IPS-18a (cell line): ENCODE measurements around the gene B3GNT4.
"Not testable (repeated sequence)": the region's sequence is repeated elsewhere in the genome, so short reads cannot be mapped to it uniquely, and the experiment has no call there.

Experiments used
- H3K27ac ChIP-seq: one replicate; pipeline ENCODE4 v1.5.1; 2013; ENCODE audit warnings: low read length
- H3K27me3 ChIP-seq: one replicate; pipeline ENCODE4 v1.6.1; 2013; ENCODE audit warnings: mild to moderate bottlenecking, low read length; ENCODE audit not compliant: control insufficient read depth, insufficient read depth
- H3K36me3 ChIP-seq: one replicate; pipeline ENCODE4 v1.6.1; 2013; ENCODE audit warnings: low read depth, low read length; ENCODE audit not compliant: control insufficient read depth
- H3K4me1 ChIP-seq: one replicate; pipeline ENCODE4 v1.6.1; 2013; ENCODE audit warnings: low read depth, low read length; ENCODE audit not compliant: control insufficient read depth
- H3K4me3 ChIP-seq: one replicate; pipeline ENCODE4 v1.5.1; 2013; ENCODE audit warnings: low read length
- H3K9ac ChIP-seq: one replicate; pipeline ENCODE4 v1.6.1; 2013; ENCODE audit warnings: mild to moderate bottlenecking, low read length, moderate library complexity
- H3K9me3 ChIP-seq: one replicate; pipeline ENCODE4 v1.6.1; 2013; ENCODE audit warnings: low read depth, low read length; ENCODE audit not compliant: control insufficient read depth

B3GNT4 gene

DNA sequence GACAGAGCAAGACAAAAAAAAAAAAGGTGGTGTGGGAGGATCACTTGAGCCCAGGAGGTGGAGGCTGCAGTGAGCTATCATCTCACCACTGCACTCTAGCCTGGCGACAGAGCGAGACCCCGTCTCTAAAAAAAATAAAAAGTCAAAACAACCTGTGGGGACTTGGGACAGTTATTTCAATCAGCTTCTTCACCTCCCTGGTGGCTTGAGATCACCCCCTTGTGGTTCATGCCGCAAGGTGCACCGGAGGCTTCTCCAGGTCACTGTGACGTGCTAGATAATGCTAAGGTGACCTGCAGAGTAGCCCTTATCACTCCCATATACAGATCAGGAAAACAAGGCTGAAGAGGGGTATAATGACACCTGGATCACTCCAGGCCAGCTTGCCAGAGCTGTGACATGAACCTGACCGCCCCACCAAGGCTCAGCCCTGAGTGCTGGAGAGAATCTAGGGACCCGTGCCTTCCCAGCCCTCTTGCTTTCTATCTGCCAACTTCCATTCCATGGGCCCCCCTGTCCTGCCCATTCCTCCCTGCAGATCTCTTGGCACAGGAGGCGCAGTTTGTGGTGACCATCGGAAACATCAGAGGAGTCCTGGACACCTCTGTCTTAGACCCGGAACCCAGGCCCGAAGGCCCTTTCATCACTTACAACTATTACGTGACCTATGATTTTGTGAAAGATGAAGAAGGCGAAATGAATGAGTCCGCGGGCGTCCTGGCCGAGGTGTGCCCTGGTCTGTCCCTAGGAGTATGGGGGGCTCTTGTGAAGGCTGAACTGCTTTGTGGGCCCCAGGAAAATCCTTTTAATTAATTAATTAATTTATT is 12.5 kb upstream of the B3GNT4 start:
- no peaks in the 10 kb centered on the region for H3K36me3 ChIP-seq
- H3K4me1 ChIP-seq, result no peaks in the 10 kb centered on the region
- H3K27me3 ChIP-seq, result no peaks in the 10 kb centered on the region
- no peak overlapping the region for H3K27ac ChIP-seq
- H3K9ac ChIP-seq, result no peak overlapping the region
- H3K4me3 ChIP-seq, result no peak overlapping the region
- H3K9me3 ChIP-seq, result no peaks in the 10 kb centered on the region

DNA sequence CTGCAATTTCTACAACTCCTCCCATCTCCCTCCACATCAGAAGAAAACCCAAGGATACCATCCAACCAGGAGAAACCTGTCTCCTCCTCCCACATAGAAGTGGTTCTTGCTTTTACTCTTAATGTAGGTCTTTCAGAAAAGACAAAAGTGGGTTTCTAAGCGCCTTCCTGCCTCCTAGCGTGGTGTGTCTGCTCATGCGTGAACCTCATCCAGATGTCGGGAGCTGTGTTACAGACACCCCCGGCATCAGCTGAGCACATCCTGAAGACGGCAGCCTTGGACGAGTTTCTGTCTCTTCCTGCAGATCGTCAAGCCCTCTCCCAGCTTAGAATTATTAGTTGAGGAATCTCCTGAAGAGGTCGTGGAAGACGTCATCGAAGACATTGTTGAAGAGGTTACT is 11.1 kb upstream of the B3GNT4 start:
- no peaks in the 10 kb centered on the region for H3K36me3 ChIP-seq
- H3K27ac ChIP-seq, result no peak overlapping the region
- H3K27me3 ChIP-seq, result no peaks in the 10 kb centered on the region
- no peaks in the 10 kb centered on the region for H3K9me3 ChIP-seq
- H3K4me1 ChIP-seq, result no peaks in the 10 kb centered on the region
- H3K9ac ChIP-seq, result no peak overlapping the region
- H3K4me3 ChIP-seq, result no peak overlapping the region

DNA sequence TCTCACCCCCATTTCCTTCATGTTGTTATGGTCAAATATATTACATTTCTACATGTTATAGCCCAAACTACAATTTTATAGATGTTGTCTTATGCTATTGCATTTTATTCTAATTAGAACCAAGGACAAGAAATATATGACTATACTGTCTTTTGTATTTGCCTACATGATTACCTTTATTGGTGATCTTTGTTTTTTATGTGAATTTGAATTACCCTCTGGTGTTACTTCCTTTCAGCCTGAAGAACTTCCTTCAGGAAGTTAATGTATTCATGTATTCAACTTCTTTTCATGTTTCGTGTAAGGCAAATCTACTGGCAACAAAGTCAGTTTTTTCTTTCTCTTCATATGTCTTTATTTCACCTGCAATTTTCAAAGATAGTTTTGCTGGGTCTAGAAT is 8.7 kb upstream of the B3GNT4 start:
- Histone ChIP-seq H3K27me3 (peaks cover 2% of the 10 kb centered on the region), H3K9ac (no peak overlapping the region), H3K27ac (no peak overlapping the region), H3K9me3 (no peaks in the 10 kb centered on the region), H3K4me3 (no peak overlapping the region), H3K36me3 (no peaks in the 10 kb centered on the region), H3K4me1 (no peaks in the 10 kb centered on the region)

DNA sequence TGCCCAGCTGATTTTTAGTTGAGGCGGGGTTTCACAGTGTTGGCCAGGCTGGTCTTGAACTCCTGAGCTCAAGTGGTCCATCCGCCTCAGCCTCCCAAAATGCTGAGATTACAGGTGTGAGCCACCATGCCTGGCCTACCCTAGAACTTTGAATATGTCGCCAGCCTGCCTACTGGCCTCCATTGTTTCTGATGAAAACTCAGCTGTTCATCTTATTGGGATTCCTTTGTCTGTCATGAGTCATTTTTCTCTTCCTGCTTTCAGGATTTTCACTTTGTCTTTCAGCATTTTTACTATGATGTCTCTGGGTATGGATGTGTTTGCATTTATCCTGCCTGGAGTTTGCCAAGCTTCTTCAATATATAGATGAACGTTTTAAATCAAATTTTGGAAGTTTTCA is 8.1 kb upstream of the B3GNT4 start:
- Histone ChIP-seq H3K9ac (no peak overlapping the region), H3K4me1 (no peaks in the 10 kb centered on the region), H3K36me3 (no peaks in the 10 kb centered on the region), H3K4me3 (no peak overlapping the region), H3K9me3 (no peaks in the 10 kb centered on the region), H3K27ac (no peak overlapping the region), H3K27me3 (peaks cover 4% of the 10 kb centered on the region)

DNA sequence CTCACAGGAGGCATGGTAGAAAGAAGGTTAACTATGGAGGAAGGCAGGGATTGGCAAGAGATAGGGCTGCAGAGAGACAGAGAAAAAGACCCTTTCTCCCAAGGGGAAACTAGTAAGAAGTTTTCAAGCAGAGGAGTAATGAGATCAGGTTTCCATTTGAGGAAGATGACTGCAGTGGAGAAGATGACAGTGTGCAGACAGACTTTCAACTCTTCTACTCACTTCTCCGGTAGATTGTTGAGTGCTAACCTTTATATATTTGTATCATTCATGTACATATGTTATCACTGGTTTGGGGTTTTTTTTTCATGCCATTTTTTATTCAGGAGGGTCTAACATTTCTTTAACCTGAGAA is 5.9 kb upstream of the B3GNT4 start:
- Histone ChIP-seq H3K4me1 (no peaks in the 10 kb centered on the region), H3K27me3 (peaks cover 18% of the 10 kb centered on the region), H3K9ac (no peak overlapping the region), H3K36me3 (no peaks in the 10 kb centered on the region), H3K9me3 (no peaks in the 10 kb centered on the region), H3K4me3 (no peak overlapping the region), H3K27ac (no peak overlapping the region)

DNA sequence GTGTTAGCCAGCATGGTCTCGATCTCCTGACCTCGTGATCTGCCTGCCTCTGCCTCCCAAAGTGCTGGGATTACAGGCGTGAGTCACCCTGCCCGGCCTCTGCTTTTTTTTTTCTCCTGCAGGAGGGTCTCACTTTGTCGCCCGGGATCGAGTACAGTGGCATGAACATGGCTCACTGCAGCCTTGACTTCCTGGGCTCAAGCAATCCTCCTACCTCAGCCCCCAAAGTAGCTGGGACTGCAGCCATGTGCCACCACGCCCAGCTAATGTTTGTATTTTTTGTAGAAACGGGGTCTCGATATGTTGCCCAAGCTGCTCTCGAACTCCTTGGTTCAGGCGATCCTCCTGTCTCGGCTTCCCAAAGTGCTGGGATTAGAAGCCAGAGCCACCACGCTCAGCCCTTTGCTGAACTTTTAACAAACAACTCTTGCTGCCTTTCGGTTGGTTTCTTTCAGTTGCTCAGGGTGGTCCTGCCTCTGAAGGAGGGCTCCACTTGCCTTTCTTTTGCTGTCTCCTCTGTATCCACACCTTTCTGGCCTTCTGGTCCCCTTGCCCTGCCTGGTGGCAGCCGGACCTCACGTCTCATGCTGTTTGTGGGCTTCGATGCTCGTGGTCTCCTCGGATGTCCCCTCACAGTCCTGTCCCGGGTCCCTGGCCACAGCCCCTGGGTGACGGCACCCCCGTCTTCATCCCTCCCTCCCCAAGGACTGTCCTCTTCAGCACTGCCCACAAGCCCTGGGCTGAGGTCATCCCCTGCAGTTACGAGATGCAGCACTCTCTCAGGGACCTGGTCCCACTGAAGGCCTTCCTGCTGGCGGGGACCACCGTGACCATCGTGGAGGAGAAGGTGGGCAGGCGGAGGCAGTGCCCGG is 3.8 kb upstream of the B3GNT4 start:
- Histone ChIP-seq H3K4me1 (no peaks in the 10 kb centered on the region), H3K27ac (no peak overlapping the region), H3K9me3 (no peaks in the 10 kb centered on the region), H3K9ac (no peak overlapping the region), H3K36me3 (no peaks in the 10 kb centered on the region), H3K27me3 (peaks cover 37% of the 10 kb centered on the region), H3K4me3 (no peak overlapping the region)

DNA sequence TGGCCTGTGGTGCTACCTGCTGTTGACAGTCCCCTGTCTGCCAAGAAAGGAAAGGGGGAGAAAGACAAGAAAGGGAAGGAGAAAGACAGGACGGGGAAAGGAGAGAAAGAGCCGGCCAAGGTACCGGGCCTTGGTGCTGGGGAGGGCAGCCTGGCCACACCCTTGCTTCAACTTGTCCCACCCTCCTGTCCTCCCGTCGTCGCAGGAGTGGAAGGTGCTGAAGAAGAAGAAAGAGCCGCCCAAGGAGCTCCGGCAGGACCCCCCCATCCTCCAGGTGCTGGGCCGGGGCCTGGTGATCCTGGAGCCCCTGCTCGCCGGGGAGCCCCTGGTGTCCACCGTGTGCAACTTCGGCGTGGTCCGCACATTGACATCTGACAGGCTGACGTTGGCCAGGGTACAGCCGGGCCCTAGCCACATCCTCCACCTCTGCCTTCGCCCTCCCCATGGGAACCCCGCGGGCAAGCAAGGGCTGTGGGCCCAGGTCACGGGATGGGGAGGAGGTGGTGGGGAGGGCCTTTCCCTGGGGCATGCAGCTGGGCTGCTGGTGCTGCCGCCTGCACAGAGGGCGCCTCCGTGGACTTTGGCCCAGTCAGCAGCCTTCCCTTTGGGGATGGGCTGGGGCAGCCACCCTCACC is 2.9 kb upstream of the B3GNT4 start:
- Histone ChIP-seq H3K27me3 (peaks cover 46% of the 10 kb centered on the region), H3K4me1 (no peaks in the 10 kb centered on the region), H3K27ac (no peak overlapping the region), H3K9me3 (no peaks in the 10 kb centered on the region), H3K4me3 (no peak overlapping the region), H3K9ac (no peak overlapping the region), H3K36me3 (no peaks in the 10 kb centered on the region)

DNA sequence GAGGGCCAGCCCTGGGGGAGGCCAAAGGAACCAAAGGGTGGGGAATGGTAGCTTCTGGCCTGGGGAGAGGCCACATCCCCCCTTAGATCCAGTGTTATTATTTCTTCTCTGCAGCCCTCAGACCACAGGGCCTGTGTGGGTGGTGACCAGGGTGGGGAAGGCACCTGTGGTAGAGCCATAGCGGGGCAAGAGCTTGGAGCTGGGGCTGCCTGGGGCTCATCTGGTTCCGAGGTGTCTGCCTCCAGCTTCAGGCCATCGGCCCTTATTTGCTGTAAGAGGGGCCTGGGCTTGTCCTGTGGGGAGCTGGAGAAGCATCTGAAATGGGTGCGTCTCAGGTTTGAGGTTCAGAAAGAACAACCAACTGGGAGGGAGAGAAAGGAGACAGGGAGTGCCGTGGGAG is 2.1 kb upstream of the B3GNT4 start:
- no peaks in the 10 kb centered on the region for H3K9me3 ChIP-seq
- H3K4me1 ChIP-seq, result no peaks in the 10 kb centered on the region
- H3K27me3 ChIP-seq, result peaks cover 53% of the 10 kb centered on the region

DNA sequence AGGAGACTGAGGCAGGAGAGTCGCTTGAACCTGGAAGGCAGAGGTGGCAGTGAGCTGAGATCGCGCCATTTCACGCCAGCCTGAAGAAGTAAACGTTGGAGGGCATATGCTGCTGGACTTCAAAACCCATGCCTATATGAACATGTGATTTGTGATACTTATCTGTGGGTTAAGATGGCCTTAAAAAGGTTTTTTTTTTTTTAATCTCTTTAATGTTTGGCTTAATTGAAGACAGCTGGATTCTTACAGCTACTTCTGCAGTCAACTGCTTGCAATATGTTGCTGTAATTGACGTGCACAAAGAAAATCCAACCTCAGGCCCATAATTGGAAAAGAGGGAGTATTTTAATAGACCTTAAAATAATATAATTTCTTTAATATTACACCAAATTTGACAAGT is 1.5 kb upstream of the B3GNT4 start:
- no peak overlapping the region for H3K4me3 ChIP-seq
- no peaks in the 10 kb centered on the region for H3K9me3 ChIP-seq
- H3K9ac ChIP-seq, result no peak overlapping the region
- peaks cover under 1% of the 10 kb centered on the region for H3K36me3 ChIP-seq
- peaks cover 57% of the 10 kb centered on the region for H3K27me3 ChIP-seq
- H3K4me1 ChIP-seq, result no peaks in the 10 kb centered on the region
- H3K27ac ChIP-seq, result no peak overlapping the region

More for the DNA sequence above, 2.1 kb upstream of the B3GNT4 start:
- Histone ChIP-seq H3K9ac (no peak overlapping the region), H3K36me3 (no peaks in the 10 kb centered on the region), H3K27ac (no peak overlapping the region), H3K4me3 (no peak overlapping the region)

DNA sequence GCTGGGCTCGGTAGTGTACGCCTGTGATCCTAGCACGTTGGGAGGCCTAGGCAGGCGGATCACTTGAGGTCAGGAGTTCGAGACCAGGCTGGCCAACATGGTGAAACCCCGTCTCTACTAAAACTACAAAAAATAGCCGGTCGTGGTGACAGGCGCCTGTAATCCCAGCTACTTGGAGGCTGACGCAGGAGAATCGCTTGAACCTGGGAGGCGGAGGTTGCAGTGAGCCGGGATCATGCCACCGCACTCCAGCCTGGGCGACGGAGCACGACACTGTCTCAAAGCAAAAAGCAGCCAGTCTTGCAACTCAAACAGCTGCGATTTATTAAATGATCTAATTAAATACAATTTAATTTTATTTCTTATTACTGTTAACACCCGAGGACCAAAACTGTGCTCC is 698 bp upstream of the B3GNT4 start:
- not testable (repeated sequence) for H3K27ac ChIP-seq, H3K36me3 ChIP-seq, H3K9ac ChIP-seq, H3K9me3 ChIP-seq, H3K4me1 ChIP-seq
- Histone ChIP-seq H3K4me3 (peak overlapping the region; percentile 58), H3K27me3 (peaks cover 57% of the 10 kb centered on the region)

DNA sequence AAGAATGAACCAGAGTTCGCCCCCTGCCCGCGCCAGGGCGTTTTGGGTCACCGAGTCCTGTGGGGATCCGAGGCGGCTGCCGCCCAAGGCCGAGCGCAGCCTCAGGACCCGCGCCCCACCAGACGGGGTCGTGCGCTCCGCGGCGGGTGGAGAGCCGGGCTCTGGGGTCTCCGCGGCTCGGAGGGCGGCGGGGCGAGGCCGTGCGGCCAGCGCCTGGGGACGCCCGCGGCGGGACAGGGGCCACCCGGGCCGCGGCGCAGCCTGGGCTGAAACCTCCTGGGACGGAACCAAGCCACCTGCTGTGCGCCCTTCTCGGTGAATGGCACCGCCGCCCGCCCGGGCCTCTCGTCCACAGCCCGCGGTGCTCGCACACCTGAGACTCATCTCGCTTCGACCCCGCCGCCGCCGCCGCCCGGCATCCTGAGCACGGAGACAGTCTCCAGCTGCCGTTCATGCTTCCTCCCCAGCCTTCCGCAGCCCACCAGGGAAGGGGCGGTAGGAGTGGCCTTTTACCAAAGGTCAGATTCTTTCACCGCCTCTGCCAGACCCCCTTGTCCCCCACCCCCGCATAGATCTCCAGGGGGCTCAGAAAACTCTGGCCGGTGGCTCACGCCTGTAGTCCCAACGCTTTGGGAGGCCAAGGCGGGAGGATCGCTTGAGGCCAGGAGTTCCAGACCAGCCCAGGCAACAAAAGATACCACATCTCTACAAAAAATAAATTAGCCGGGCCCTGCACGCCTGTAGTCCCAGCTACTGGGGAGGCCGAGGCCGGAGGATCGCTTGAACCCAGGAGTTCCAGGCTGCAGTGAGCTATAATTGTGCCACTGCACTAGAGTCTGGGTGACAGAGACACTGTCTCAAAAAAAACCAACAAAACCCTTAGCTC is 901 bp downstream of the B3GNT4 start:
- no peaks in the 10 kb centered on the region for H3K4me1 ChIP-seq
- no peaks in the 10 kb centered on the region for H3K9me3 ChIP-seq
- no peak overlapping the region for H3K27ac ChIP-seq
- H3K27me3 ChIP-seq, result peaks cover 57% of the 10 kb centered on the region
- no peak overlapping the region for H3K9ac ChIP-seq
- peaks cover 20% of the 10 kb centered on the region for H3K36me3 ChIP-seq
- peak overlapping the region; percentile 58 for H3K4me3 ChIP-seq
